GM12875 (cell line): ENCODE measurements around the gene UVSSA.

Experiments
- H3K4me3 ChIP-seq: one replicate; pipeline ENCODE4 v1.5.1; 2011; ENCODE audit warnings: low read depth, low read length, control low read depth
- CTCF ChIP-seq: IDR thresholded peaks from 2 replicates; pipeline ENCODE4 v1.5.1; 2011; ENCODE audit warnings: low read depth, mild to moderate bottlenecking, control low read depth, inconsistent platforms, low read length, moderate library complexity, borderline replicate concordance; ENCODE audit not compliant: insufficient read depth

UVSSA gene

GRCh38 chr4:1325176-1325480 lies 21.9 kb upstream of the UVSSA start:
- H3K4me3 ChIP-seq: no peak overlapping the region
- no peak for TF ChIP-seq CTCF

- TF ChIP-seq CTCF: no peak
- H3K4me3 ChIP-seq: no peak overlapping the region
Observed at GRCh38 chr4:1325681-1326635, 21.1 kb upstream of the UVSSA start.

- no peak for TF ChIP-seq CTCF
- no peak overlapping the region for H3K4me3 ChIP-seq
Observed at GRCh38 chr4:1326751-1327525, 20.1 kb upstream of the UVSSA start.

GRCh38 chr4:1327526-1328266 lies 19.3 kb upstream of the UVSSA start:
- no peak overlapping the region for H3K4me3 ChIP-seq
- no peak for TF ChIP-seq CTCF

- TF ChIP-seq CTCF: no peak
- no peak overlapping the region for H3K4me3 ChIP-seq
Observed at GRCh38 chr4:1328267-1329155, 18.5 kb upstream of the UVSSA start.
